Islet precursor cell (in vitro differentiated cells): ENCODE measurements around the gene ISY1.
"Not testable (repeated sequence)": the region's sequence is repeated elsewhere in the genome, so short reads cannot be mapped to it uniquely, and the experiment has no call there.

Source experiments
- DNase-seq: peaks from one replicate; pipeline ENCODE4 v3.0.0-alpha.2; 2018

Gene ISY1

GRCh38 chr3:129119365-129120100, 41.3 kb downstream of the ISY1 start:
- DNase-seq = no peak

- no peak for DNase-seq
These were observed 42.1 kb downstream of the ISY1 start for GRCh38 chr3:129118745-129119144.

- DNase-seq = no peak
These were observed 43.7 kb downstream of the ISY1 start for GRCh38 chr3:129117134-129117533.

GRCh38 chr3:129116482-129116946, 44.3 kb downstream of the ISY1 start:
- DNase-seq = no peak

- DNase-seq = no peak
These were observed 46.4 kb downstream of the ISY1 start for GRCh38 chr3:129114455-129114854.

GRCh38 chr3:129112308-129113052, 48.4 kb downstream of the ISY1 start:
- no peak for DNase-seq

GRCh38 chr3:129111076-129111780, 49.6 kb downstream of the ISY1 start:
- not testable (repeated sequence) for DNase-seq

GRCh38 chr3:129107793-129108192, 53.1 kb downstream of the ISY1 start:
- no peak for DNase-seq

- no peak for DNase-seq
These were observed 53.8 kb downstream of the ISY1 start for GRCh38 chr3:129106866-129107565.

- no peak for DNase-seq
These were observed 54.5 kb downstream of the ISY1 start for GRCh38 chr3:129106320-129106719.

GRCh38 chr3:129105862-129106261, 55.0 kb downstream of the ISY1 start:
- DNase-seq = no peak

- DNase-seq = no peak
These were observed 56.3 kb downstream of the ISY1 start for GRCh38 chr3:129104498-129105079.

GRCh38 chr3:129104051-129104450, 56.8 kb downstream of the ISY1 start:
- no peak for DNase-seq

GRCh38 chr3:129103296-129103695, 57.6 kb downstream of the ISY1 start:
- DNase-seq = no peak

- DNase-seq = no peak
These were observed 59.3 kb downstream of the ISY1 start for GRCh38 chr3:129101370-129102138.

- DNase-seq = no peak
These were observed 60.6 kb downstream of the ISY1 start for GRCh38 chr3:129100274-129100673.

- no peak for DNase-seq
These were observed 65.6 kb downstream of the ISY1 start for GRCh38 chr3:129095285-129095684.

GRCh38 chr3:129088312-129088711, 72.6 kb downstream of the ISY1 start:
- not testable (repeated sequence) for DNase-seq

- not testable (repeated sequence) for DNase-seq
These were observed 73.0 kb downstream of the ISY1 start for GRCh38 chr3:129087904-129088303.

GRCh38 chr3:129087138-129087702, 73.6 kb downstream of the ISY1 start:
- DNase-seq = no peak

- no peak for DNase-seq
These were observed 75.0 kb downstream of the ISY1 start for GRCh38 chr3:129085818-129086217.
